NCI-H2107 treated with DMSO at 0.1 percent for 48 hours (cell line): ENCODE data around the gene TMOD4.

Experiments
- DNase-seq: peaks from one replicate; lab custom pipeline; 2025; ENCODE audit not compliant: unreplicated experiment; lab: John Stamatoyannopoulos, UW

The TMOD4 gene

GRCh38 chr1:151143986-151144385 is 31.8 kb downstream of the TMOD4 start:
- no peak for DNase-seq

GRCh38 chr1:151143057-151143435 is 32.7 kb downstream of the TMOD4 start:
- DNase-seq, result no peak

GRCh38 chr1:151142411-151143056 is 33.2 kb downstream of the TMOD4 start:
- no peak for DNase-seq

GRCh38 chr1:151137789-151138188 is 38.0 kb downstream of the TMOD4 start:
- DNase-seq, result no peak

GRCh38 chr1:151135433-151136385 is 40.1 kb downstream of the TMOD4 start:
- no peak for DNase-seq

GRCh38 chr1:151134991-151135390 is 40.8 kb downstream of the TMOD4 start:
- no peak for DNase-seq

- no peak for DNase-seq
These were observed 41.4 kb downstream of the TMOD4 start for GRCh38 chr1:151134396-151134795.

GRCh38 chr1:151133018-151133806 is 42.6 kb downstream of the TMOD4 start:
- DNase-seq, result no peak

GRCh38 chr1:151132335-151133017 is 43.3 kb downstream of the TMOD4 start:
- DNase-seq, result no peak

GRCh38 chr1:151131701-151132334 is 44.0 kb downstream of the TMOD4 start:
- no peak for DNase-seq

- DNase-seq, result no peak
These were observed 44.7 kb downstream of the TMOD4 start for GRCh38 chr1:151130987-151131586.

GRCh38 chr1:151128800-151129199 is 47.0 kb downstream of the TMOD4 start:
- DNase-seq, result no peak

GRCh38 chr1:151124763-151125403 is 50.9 kb downstream of the TMOD4 start:
- no peak for DNase-seq
